Cardiac muscle cell (in vitro differentiated cells and primary cell): Measurements from ENCODE around the gene MINDY4B. TPM values are rescaled to one million over a fixed set of nuclear protein-coding genes. Genes with fewer than 3 reads are reported as not detected.

ENCODE experiments used
- DNase-seq, 2 donors: peaks; one replicate each; pipeline versions ENCODE4 v3.0.0 to v3.0.0-alpha.2; 2010 to 2017; ENCODE audit warnings: low read depth in 1 of 2, low spot score in 1 of 2
- H3K27ac ChIP-seq: fragments of 200-600 bp; sonication (generic); 2 replicates; pipeline ENCODE4 v1.5.1; 2016
- H3K27me3 ChIP-seq: fragments of 200-600 bp; sonication (generic); 2 replicates; pipeline ENCODE4 v1.6.0; 2016; ENCODE audit warnings: control low read depth
- H3K36me3 ChIP-seq: fragments of 200-600 bp; sonication (generic); 2 replicates; pipeline ENCODE4 v1.5.1; 2016; ENCODE audit warnings: control low read depth
- H3K4me1 ChIP-seq: fragments of 200-600 bp; sonication (generic); 2 replicates; pipeline ENCODE4 v1.8.1; 2017; ENCODE audit warnings: low read depth, mild to moderate bottlenecking, mixed run types
- H3K4me3 ChIP-seq: fragments of 200-600 bp; sonication (generic); 2 replicates; pipeline ENCODE4 v1.5.1; 2016; ENCODE audit warnings: mild to moderate bottlenecking
- H3K9me3 ChIP-seq: fragments of 200-600 bp; sonication (generic); 2 replicates; pipeline ENCODE4 v1.5.1; 2017; ENCODE audit warnings: low read depth, mild to moderate bottlenecking, control low read depth
- CTCF ChIP-seq: IDR thresholded peaks from 2 replicates; pipeline ENCODE4 v1.5.1; 2012; ENCODE audit warnings: low read depth, mild to moderate bottlenecking, low read length
- polyA plus RNA-seq: library from polyadenylated mRNA; unstranded; fragments of >200 nt; fragmentation: Nextera tagmentation; extraction: Ambion mirVana; gene quantifications from 2 replicates; pipeline ENCODE4 v1.2.1, GENCODE V29; 2016
- total RNA-seq: library from RNA; depleted of rRNA; stranded (reverse); fragments of >200 nt; gene quantifications from 2 replicates; pipeline ENCODE4 v1.2.3, GENCODE V29; 2016

Gene MINDY4B
- total and polyA plus RNA-seq, 2 experiments from 2014 or later: not detected

- H3K36me3 ChIP-seq: no peaks in the 10 kb centered on the region
- H3K4me1 ChIP-seq: peaks cover 16% of the 10 kb centered on the region
- no peak for TF ChIP-seq CTCF
- peak in 1 of 2 donors; percentile 11 for DNase-seq
- H3K27ac ChIP-seq: peak overlapping the region; percentile 34
- no peak overlapping the region for H3K4me3 ChIP-seq
- H3K27me3 ChIP-seq: no peaks in the 10 kb centered on the region
- no peaks in the 10 kb centered on the region for H3K9me3 ChIP-seq
Observed at GRCh38 chr3:150913133-150913922, 8.1 kb upstream of the MINDY4B start.

GRCh38 chr3:150912501-150912900, 7.3 kb upstream of the MINDY4B start:
- peaks cover 16% of the 10 kb centered on the region for H3K4me1 ChIP-seq
- TF ChIP-seq CTCF: no peak
- no peaks in the 10 kb centered on the region for H3K27me3 ChIP-seq
- H3K9me3 ChIP-seq: no peaks in the 10 kb centered on the region
- no peak overlapping the region for H3K4me3 ChIP-seq
- H3K36me3 ChIP-seq: no peaks in the 10 kb centered on the region
- DNase-seq: no peak
- peak overlapping the region; percentile 34 for H3K27ac ChIP-seq

GRCh38 chr3:150911771-150912170, 6.5 kb upstream of the MINDY4B start:
- H3K4me3 ChIP-seq: no peak overlapping the region
- no peaks in the 10 kb centered on the region for H3K27me3 ChIP-seq
- peaks cover 16% of the 10 kb centered on the region for H3K4me1 ChIP-seq
- TF ChIP-seq CTCF: no peak
- no peak for DNase-seq
- H3K36me3 ChIP-seq: no peaks in the 10 kb centered on the region
- H3K9me3 ChIP-seq: no peaks in the 10 kb centered on the region
- no peak overlapping the region for H3K27ac ChIP-seq

- peaks cover 5% of the 10 kb centered on the region for H3K4me1 ChIP-seq
- TF ChIP-seq CTCF: no peak
- DNase-seq: no peak
- H3K36me3 ChIP-seq: no peaks in the 10 kb centered on the region
- no peak overlapping the region for H3K27ac ChIP-seq
- no peaks in the 10 kb centered on the region for H3K27me3 ChIP-seq
- H3K9me3 ChIP-seq: no peaks in the 10 kb centered on the region
- no peak overlapping the region for H3K4me3 ChIP-seq
Observed at GRCh38 chr3:150906461-150906860, 1.2 kb upstream of the MINDY4B start.

GRCh38 chr3:150905746-150906145, 507 bp upstream of the MINDY4B start:
- no peak overlapping the region for H3K4me3 ChIP-seq
- no peak overlapping the region for H3K27ac ChIP-seq
- no peaks in the 10 kb centered on the region for H3K9me3 ChIP-seq
- no peaks in the 10 kb centered on the region for H3K27me3 ChIP-seq
- H3K4me1 ChIP-seq: no peaks in the 10 kb centered on the region
- H3K36me3 ChIP-seq: no peaks in the 10 kb centered on the region
- TF ChIP-seq CTCF: no peak
- no peak for DNase-seq
